Measurements from ENCODE around the gene RBBP8NL.

RBBP8NL gene

DNA sequence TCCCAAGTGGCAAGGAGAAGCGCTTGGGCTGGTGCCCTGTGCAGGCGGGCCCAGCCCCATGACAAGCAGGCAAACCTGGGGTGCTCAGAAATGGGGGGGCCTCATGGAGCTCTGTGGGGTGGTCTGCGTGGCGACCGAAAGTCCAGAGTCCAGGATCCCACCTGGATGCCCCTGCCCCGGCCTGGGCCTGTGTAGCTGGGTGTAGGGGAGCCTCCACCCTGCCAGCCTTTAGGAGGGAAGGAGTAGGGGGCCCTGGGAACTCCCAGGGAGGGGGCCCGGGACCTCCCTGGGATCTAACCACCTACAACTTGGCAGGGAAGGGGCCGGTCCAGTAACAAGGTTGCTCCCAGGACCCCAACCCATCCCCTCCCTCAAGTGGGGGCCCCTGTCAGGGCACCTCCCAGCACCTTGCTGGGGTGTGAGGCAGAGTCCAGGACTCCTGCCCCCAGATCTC is 55.7 kb downstream of the RBBP8NL start:
- no peak for DNase-seq

DNA sequence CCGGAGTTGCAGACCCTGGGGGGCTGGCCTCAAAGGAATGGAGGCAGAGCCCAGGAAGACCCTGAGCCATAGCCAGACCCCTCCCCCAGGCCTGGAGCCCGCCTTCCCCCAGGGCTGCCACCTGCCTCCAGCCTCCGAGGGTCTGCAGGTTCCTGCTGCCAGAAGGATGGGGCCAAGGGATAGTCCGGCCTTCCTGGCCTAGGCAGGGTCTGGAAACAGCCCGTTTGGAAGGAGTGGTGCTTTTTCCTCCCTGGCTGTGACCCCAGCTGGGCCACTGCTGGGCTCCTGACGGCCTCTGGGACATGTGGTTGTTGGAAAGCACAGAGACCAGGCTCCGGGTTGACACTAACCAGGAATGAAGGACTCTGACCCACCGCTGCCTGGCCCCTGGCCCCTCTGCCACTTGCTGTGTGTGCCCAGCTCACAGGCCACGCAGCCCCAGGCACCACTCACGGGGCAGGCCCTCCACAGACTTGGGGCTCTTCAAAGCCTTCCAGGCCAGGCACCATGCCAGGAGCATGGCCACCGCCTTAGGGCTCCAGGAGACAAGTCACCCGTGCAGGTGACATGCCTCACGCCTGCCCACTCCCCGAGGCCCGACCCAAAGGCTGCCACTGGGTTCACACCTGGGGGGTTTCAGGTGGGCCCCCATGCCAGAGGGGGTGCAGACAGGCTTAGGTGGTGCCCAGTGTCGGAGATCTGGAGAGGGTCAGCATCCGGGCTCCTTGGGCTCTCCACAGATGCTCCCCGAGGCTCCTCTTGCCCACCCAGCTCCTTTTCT is 56.3 kb downstream of the RBBP8NL start:
- no peak for DNase-seq

DNA sequence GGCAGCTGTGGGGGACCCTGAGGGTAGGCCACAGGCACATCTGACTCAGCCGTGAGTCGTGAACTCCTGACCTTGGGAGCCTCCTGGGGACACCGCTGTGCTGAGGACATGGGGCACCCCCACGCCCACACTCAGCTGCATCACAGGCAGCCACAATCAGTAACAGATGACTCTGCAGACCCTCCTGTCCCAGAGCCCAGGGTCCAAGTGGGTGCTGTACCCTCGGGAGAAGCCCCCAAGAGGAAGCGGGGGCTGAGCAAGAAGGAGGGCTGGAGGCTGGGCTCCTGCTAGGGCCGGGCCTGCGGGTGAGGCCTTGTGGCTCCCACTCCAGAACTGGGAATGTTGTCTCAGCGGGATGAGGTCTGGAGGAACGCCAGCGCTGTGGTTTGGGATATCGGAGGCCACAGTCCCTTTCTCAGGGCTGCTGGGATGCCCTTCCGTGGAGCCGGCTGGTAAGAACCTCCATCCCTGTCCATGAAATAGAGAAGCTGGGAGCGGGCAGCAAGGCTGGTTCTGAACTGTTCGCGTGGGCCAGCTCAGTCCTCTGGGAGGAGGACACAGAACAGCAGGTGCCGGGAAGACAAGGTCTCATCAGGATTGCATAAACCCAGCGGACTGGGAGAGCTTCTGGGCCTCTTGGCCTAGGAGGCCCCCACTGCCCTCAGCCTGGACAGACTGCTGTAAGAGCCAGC is 57.1 kb downstream of the RBBP8NL start:
- peak; percentile 78 for DNase-seq

DNA sequence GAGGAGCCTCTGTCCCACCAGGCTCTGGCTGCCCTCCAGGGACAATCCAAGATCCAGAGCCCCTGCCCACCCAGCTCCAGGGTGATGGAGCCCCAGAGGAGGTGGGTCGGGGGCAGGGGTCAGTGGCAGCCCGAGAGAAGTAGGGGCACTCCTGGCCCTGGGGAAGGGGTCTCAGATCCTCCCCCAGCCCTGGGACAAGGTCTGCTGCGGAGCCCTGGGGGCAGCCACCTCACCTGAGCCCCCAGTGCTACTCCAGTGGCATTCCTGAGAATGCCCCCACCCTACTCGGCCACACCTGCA is 57.6 kb downstream of the RBBP8NL start:
- DNase-seq: no peak

DNA sequence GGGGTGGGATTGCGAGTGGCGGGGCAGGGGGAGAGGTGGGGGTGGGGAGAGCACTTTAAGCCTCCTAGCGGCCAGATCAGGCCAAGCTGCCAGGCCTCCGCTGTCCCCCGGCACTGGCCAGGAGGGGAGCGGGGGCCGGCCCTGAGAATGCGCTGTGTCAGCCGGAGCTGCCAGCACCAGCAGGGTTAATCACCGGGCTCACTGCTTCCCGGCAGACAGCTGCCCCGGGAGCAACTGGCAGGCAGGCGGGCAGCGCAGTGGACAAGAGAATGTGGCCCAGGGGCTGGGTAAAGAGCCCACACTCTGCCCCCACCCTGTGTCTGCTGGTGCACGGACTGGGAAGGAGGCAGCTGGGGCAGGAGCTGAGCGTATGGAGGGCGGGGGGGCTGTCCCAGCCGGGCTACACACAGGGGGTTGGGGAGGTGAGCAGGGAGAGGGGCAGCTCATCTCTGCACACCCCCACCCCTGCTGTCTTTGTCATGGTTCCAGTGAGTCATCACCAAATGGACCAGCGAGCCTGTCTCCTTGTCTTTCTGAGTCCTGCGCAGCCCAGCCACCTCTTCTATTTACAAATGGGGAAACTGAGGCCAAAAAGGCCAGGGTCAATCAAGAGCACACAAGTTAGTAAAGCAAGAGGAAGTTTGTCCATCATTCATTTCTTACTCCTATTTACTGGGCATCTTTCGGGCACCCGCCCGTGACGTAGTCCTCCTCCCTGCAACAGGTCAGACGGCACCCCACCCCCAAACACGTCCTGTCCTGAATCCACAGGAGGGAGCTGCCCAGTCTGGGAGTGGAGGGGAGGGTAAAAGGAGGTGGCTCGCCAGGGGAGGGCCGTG is 58.1 kb downstream of the RBBP8NL start:
- peak; percentile 63 for DNase-seq

DNA sequence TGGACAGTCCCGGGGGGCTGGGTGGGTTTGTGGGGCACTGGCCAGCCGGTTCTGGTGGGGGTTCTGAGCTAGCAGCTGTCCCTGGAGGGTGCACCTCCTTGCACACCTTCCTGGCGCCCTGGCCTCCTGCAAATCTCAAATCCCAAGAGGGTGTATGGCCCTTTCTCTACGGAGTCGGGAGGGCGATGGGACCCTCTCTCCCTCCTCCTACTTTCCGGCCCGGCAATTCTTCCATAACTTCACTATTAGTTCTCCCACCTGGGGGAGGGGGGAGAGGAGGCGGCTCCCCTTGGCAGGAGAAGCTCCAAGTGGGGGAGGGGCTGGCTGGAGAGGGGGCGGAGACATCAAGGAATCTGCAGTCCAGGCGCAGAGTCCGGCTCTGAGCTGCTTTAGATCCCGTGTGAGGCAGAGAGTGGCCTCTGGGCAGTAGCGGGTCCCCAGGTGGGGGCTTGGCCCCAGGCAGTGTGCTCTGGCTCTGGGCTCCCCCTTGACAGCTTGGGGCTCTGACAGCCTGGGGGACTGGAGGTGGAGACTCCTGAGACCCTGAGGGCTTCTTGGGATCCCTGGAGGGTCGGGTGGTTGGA is 58.9 kb downstream of the RBBP8NL start:
- no peak for DNase-seq

DNA sequence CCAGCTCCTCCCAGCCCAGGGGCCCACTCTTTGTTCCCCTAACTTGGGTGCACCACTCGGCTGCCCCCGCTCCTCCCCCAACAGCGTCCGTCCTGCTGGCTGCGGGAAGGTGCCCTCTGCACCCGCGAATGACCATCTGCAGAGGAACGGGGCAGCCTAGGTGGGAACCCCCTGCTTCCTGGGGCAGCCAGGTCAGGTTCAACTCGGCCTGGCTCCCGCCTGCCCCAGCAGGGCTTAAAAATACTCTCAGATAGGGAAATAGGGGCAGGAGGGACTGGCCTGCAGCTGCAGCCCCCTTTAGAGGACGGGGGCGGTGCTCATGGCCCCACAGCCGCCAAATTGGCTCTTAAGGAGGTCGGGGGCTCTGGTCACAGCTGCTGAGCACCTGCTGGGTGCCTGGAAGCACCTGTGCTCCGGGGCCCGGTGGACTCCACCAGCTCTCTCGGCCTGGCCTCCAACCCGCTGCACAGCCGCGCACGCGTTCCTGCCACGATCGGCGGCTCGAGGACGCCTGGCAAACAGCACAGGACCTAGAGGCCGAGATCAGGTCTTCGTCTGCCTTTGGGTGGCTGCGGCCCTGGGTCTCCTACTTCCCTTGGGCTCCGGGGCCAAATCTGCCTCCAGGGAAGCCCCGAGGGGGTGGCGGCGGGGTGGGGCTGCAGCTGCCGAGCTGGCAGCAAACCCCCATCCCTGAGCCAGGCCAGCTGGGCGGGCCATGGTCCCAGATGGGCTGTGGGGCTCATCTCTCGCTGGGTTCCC is 59.5 kb downstream of the RBBP8NL start:
- no peak for DNase-seq

DNA sequence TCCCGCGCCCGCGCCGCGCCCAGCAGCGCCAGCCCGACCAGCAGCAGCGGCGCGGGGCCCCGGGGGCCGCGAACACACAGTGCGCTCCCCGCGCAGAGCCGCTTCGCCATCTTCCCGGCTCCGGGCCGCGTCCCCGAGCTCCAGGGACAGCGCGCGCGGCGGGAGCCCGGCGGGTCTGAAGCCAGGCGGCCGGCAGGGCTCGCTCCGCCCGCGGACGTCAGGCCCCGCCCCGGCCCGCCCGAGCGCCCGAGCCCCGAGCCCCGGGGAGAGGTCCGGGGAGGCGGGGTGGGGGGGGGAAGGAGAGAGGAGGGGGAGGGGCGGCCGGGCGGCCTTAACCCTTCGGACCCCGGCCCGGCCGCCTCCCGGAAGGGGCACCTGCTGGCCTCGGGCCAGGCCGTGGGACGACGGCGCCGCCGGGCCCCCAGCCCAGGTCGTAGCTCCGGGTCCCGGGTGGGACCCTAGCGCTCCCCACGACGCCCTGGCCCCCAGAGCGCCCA is 60.2 kb downstream of the RBBP8NL start, which contains the start of gene LAMA5:
LAMA5 (minus strand) TSS at position 177 of the 497 bp plus-strand sequence; CDS start at position 110, 67 bp downstream.
- peak; percentile 33 for DNase-seq

DNA sequence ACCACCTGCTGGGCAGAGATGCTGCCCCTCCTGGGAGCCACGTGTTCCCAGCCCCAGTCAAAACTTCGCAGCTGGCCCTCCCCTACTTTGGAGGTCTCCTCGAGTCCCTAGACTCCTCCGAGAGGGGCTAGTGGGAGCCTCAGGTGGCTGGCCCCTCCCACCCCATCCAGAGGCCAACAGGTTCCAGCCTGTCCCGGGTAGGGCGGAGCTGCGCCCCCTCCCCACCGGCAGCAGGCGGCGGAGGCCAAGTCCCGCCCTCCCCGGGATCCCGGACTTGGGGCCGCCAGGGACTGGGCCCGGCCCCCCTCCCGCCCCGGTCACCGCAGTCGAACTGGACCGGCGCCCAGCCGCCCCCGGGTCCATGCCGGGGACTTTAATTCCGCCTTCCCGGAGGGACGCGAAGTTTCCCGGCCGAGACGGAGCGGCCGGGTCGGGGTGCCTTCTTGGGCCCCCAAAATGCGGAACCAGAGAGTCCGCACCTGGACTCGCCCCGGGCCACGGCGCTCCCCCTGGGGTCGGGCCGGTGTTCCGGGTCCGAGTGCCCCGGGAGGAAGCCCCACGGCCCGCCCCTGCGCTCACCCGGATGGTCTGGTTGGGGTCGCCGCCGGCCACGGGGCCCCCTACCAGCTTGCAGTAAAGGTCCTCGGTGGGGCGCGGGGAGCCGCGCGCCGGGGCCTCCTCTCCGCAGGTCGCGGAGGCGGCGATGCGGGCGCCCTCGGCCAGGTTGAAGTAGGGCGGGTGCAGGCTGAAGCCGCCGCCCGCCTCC is 60.8 kb downstream of the RBBP8NL start:
- no peak for DNase-seq

DNA sequence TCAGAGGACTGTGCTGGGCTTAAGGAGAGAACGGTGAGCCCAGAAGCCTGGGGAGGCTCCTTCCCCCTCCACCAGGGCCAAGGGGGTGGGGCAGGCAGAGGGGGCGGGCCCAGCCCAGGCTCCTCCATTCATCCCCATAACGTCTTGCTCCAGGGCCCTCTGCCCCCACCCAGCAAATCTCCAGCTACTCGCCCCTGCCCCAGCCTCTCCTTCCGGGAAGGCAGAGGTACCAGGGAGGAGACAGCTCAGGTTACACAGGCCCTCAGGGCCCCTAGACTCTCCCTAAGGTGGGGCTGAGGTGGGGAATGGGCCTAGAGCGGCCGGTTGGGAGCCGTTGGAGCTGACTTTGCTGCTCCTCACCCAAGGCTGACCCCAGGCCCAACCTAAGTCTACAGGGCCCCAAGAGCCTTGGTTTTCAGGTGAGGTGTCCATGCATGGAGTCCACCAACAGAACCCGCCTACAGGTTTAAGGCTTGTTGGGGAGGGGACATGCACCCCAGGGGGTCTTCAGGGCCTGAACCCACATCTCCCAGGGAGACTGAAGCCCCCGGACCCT is 61.4 kb downstream of the RBBP8NL start:
- DNase-seq: no peak

DNA sequence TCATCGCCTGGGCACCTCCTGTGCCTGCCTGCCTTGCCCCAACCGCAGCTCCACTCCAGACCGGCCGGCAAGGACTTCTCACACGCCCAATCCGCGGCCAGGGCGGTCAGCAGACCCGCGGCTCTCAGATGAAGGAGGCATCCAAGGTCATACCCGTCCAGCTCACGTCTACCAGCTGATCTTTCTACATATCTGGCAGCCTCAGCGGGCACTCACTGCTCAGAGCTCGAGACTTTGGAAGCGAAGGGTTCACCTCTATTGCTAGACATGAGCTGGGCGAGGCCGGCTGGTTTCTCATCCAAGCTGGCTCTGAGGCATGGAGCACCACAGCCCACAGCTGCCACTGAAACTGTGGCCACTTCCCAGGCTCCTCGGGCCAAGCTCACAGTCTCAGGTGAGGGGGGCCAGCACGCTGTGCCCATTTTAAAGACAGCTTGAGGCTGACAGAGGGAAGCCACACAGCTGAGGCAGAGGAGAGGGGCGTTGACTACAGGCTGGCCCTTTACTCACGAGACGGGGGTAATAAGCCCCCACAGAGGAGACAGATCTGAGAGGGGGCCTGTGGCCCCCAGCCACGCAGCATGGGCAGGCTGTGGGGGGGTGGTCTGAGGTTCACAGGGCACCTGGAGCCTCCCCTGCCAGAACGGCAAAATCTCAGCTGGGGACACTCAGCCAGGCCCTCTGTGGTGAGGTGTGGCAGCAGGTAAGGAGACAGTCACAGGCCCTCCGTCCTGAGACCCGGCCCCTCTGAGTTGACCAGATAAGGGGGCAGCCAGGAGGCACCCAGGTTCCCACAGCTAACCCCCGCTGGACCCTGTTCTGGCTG is 62.2 kb downstream of the RBBP8NL start:
- DNase-seq: no peak

DNA sequence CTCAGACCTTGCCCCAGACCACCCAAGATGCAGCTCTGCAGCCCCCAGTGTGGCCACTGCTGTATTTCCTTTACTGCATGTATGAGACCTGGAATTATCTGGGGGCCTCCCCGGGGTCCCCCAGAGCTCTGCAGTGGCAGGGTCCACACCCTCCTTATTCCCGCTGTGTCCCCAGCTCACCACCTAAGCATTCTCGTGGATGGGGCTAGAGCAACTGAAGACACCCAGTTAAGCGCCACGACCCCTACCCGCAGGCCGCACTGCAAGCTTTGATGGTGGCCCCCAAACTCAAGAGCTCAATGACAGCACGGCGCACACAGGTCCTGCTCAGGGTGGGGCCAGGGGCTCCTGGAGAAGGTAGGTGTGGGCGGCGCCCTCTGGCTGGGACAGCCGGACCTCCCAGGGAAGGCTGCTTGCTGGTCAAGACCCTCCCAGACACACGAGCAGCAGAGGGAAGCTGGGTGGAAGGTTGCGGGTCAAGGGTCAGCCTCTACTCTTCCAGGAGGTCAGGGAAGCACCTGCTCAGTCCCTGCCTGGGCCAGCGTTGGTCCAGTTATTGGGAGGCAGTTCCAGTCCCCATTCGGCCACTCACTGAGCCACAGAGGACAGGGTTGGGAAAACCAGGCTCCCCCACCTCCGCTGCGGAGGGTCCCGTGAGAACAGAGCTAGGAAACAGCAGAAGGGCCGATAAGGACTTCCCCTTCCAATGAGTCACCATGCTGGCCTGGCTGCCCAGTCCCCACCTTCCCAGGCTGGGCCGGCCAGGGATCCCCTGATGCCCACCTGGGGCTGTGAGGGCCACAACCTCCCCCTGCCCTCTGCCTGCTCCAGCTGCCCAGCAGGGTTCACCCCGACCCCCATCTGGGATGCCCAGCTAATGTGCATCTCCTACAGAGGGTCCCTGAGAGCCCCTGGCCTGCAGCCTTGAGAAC is 63.2 kb downstream of the RBBP8NL start:
- no peak for DNase-seq

DNA sequence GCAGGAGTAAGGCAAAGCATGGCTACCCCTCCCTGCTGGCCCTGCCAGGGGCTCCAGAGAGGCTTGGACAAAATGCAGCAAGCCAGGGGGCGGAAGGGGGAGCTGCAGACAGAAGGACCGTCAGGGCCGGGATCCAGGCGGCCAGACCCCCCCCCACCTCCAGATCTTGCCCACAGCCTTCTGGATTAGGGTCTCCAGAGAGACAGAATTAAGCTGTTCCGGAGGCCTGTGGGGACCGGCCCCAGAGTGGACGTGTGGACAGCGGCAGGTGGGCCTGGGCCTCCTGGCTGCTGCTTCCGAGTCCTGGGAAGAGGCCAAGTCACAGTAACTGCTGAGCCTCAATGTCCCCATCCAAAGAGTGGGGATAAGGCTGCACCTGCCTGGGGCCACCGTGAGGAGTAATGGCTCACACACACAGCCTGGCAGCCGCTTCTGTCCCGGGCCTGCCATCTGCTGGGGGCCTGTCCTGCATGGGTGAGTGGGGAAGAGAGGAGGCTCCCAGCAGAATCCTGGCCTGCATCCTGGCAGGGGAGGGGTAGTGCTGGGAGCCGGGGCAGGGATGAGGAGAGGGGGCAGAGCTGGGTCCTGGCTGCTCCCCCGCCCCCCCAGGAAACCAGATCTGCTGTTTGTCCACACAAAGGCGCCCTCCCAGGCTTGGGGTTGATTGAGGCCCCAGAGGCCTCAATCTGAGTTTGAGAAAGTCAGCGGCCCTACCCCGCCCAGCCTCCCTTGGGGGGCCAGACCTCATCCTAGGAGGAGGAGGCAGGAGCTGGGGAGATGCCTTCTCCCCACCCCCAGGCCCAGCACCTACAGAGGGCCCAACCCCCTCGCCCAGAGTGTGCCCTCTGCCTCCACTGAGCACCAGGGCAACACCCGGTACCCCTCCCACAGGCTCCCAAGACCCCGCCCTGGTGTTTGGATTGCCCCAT is 64.1 kb downstream of the RBBP8NL start:
- DNase-seq: no peak

DNA sequence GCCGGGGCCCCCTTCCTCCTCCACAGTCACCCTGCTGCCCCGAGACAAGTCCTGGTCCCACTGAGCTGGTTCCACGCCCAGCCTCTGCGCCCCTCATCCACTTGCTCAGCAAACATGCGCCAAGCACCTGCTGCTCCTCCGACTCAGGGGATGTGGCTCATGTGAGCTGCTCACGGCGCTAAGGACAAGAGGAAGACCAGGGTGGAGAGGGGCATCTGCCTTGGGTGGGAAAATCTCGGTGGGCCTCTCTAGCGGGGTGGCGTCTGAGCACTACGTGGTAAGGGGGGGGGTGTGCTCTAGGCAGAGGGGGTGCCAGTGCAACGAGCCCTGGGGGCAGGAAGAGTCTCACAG is 64.8 kb downstream of the RBBP8NL start:
- no peak for DNase-seq

DNA sequence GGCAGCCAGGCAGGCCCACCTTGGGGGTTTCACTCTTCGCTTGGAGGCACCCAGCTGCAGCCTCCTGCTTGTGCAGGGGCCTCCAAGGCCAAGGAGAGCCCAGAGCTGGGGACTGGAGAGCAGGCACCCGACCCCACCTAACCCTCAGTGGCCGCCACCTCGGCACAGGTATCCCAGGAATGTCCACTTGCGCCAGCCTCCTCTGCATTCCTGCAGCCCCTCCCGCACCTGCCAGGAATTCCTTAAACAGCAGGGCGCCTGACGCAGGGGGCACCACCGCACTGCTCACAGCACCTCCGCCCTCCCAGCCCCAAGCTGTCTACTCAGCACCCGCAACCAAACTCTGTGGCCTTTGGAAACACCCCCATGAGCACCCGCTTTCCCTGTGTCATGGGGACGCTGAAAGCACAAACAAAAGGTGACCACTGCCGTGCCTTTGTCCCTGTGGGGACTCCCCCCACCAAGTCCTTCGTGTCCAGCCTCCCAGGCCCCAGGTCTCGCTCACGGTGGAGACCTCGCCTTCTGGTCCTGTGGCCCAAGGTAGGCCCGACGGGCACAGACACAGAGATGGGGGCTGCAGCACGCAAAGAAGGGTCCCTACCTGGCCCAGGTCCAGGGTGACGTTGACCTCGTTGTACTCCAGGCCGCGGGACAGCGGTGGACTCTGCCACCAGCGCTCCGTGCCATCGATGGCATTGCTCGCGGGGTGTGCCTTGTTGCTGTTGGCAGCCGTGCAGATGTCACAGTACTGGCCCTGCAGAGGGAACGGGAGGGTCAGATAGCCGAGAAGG is 65.3 kb downstream of the RBBP8NL start:
- no peak for DNase-seq

DNA sequence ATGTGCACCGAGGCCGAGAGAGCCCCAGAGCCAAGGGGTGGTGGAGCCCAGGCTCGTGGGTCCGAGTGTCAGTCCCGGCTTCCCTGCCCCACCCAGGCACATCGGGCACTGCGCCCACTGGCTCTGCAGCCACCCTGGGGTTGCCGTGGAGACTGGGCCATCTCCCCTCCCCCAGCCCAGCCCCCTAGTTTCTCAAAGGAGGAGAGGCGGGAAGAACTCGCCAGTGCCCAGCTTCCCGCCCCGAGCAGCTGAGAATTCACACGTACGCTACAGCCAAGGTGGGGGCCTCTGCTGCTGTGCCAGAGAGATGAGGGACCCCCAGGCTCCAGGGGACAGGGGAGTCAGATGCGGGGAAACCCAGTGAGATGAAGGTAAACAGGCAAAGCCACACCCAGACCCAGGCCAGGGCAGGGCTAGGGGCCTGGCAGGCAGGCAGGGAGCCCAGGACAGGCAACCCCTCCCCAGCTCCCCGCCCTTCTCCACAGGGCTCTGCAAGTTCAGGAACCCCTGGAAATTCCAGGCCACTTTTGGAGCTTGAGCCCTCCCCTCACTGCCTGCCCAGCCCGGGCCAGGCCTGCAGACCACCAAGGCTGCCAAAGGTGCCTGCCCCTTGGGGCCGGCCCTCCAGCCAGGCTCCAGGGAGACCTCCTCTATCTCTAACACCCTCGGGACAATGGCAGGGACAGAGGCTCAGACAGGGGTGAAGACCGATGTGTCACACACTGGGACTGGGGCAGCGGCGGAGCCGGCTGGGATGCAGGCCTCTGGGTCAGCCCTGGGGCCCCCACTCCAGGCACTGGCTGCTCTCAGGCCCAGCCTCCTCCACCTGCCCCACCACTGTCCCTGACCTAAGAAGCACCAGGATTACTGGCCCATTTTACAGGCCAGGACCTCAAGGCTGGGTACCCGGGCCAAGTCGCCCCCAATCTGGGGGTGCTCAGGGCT is 66.2 kb downstream of the RBBP8NL start:
- no peak for DNase-seq

Measured in HCEC 1CT (cell line).